Stimulated activated CD4-positive, alpha-beta T cell treated with anti-CD3 and anti-CD28 coated beads, Interleukin-12 subunit alpha, Interleukin-12 subunit beta, amount 100 ng/mL, for 4 hours (primary cell): Measurements from ENCODE around the gene C1D.

Experiments
- DNase-seq: peaks from one replicate; pipeline ENCODE4 v3.0.0-alpha.2; 2020

The C1D gene

DNA sequence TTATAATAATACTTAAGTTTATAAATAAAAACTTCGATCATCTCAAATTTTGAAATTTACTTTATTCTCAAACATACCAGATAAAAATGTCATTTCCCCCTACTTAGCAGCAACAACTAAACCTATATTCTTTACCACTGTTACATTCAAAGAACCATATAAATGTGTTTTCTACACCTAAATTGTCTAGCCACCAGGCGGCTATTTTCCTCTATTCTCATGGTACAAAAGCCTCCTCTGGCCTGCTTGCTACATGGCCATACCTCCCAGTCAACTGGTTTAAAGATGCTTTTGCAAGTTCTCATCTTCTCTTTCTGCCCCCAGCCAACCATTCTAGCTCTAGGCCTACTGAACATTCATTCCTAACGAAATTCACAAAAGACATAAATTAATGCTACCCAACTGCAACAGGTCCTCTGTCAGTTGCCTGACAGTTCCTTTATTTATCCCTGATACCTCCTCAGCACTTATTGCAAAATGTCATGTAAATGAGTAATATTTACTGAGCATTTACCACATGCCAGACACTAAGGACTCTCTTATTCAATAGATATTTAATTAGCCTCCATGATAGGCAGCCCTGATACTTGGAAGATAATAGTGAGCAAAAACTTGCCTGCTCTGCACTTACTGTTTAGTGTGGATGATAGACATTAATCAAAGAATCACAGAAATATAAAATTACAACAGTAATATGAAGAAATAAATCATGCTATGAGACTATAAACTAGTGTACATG lies 5.0 kb downstream of the C1D start:
- no peak for DNase-seq

DNA sequence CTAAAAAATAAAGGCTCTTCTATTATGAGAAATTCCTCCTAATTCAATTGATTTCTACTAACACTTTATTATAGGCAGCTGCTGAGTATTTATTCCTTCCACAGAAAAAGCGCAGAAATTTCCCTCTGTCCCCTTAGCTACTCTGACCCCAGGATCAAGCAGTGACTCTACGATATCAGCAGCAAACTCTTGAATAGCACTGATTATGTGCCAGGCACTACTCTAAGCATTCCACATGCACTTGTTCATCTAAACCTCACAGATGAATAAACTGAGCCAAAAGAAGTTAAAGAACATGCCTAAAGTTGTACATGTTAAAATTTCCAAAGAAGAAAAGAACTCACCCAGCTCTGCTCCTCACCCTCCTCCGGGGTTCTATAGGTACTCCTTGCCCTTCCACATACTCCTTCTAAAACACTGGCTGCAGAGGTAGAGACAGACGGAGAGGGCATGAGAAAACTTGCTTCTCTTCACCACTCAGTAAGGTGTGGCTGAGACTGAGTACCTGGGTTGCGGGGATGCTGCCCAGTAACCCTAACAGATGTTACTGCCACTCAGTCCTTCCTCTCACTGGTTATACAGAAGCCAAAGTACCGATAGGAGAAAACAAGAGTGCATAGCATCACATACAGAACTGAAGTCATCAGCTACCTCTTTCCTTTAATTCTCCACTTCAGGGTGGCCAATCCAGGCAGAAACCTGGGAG lies 9.9 kb downstream of the C1D start:
- no peak for DNase-seq

DNA sequence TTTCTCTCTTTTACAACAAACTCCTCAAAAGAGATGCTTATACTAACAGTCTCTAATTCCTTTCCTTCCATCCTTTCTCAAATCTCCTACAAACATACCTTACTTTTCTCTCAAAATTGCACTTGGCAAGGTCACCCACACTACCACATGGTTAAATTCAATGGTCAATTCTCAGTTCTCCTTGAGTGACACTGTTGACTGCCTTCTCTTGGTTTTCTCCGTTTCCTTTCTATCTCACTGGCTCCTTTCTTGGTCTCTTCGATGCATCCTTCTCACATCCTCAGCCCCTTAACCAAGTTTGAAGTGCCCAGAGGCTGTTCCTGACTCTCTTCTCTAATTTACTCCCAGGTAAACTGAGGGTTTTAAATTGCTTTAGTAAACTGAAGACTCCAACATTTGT lies 12.5 kb downstream of the C1D start:
- no peak for DNase-seq

DNA sequence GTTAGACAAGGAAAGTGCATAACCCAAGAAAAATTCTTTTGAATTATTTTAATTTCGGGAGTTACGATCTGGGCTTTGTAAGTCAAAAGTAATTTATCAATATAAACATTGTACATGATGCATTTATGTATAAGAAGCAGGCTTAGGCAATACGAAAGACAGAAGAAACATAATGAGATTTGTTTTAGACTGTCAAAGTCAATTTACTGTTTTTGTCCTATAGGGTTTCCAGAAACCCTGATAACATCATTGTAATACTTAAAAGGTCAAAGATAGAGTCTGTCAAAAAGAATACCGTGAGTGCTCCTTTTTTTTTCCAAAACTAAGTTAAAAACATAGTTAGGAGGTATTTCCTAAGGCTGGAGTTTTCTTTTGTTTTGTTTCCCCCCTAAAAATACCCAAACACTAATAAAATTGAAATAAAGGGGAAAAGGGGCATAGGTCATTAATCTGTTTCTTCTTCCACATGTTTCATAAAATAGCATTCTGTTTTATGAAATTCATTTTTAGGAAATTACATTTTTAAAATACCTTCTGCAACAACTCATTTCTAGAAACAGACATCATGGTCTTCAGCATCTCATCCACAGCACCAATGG lies 16.1 kb downstream of the C1D start:
- no peak for DNase-seq

DNA sequence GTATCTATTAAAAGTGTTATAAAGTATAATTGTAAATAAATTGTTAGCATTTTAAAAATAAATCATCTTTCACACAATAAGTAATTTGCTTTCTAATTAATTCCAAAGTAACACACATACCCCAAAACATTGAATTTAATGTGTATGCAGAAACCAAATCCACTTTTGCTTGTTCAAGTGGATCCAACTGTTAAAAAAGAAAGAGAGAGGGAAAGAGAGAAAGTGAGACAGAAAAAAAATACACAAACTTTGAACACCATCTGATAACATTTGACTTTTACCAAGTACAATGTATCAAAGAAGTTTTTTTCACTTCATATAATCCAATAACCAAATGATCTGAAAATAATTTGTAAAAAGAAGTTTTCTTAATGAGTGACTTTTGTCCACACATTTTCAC lies 16.6 kb downstream of the C1D start:
- no peak for DNase-seq

DNA sequence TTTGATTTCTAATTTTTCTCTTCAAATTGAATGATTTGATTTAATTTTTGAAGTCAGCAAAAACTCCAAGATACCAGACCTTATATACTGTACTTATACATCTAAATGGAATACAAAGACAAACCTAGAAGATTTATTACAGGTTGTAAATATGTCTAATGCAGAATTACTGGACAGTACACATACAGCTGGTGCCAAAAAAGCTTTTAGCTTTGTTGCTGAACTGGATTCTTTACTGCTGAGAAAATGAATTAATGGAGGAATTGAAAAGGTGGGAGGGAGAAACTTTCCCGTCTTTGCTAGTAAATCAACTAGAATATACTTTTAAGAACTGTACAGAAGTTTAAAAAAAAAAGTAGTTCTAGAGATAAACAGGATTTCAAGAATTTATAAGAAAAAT lies 17.5 kb downstream of the C1D start:
- no peak for DNase-seq

DNA sequence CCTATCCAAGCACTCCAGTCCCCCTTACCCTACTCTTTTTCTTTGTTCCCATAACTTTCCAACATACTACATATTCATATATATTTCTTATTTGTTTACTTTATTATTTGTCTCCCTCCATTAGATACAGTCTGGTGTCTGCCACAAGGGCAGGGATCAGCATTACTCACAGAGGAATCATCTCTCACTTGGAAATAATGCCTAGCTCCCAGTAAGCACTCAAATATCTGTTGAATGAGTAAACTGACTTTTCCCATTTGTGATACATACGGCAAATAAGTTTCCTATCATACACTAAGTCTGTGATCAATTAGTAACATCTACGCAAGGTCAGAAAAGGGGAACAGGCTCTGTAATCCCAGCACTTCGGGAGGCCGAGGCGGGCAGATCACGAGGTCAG lies 18.7 kb downstream of the C1D start:
- DNase-seq: no peak

DNA sequence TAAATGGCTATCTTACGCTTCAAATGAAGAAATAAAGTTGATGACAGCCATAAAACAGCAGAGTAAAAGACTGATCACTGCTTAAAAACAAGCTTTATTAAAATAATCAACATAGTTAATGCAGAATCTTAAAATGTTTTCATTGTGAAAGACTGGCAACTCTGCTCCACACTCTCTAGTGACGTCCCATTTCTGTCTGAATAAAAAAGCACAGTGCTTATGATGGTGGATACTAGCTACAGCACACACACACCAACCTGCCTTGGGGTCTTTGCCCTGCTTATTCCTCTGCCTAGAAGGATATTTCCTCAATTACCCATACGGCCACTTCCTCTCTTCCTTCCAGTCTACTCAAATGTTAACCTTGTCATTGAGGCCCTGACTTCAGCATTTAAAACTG lies 19.1 kb downstream of the C1D start:
- DNase-seq: no peak

DNA sequence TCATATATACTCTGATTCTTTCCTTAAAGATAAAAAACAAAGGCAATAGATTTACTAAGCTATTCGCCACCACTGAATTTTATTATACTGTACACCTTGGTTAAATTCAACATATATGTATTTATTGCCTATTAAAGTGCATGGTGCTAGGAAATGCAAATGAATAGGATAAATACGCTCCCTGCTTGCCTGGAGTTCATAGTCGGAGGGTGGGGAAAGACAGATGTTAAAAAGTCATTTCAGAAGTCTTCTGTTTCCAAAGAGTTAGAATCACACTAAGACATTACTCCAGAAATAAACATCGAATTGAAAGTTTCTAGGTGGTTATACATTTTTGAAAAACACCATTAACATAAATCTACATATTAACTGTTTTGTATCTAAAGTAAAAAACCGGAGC lies 19.8 kb downstream of the C1D start:
- no peak for DNase-seq

DNA sequence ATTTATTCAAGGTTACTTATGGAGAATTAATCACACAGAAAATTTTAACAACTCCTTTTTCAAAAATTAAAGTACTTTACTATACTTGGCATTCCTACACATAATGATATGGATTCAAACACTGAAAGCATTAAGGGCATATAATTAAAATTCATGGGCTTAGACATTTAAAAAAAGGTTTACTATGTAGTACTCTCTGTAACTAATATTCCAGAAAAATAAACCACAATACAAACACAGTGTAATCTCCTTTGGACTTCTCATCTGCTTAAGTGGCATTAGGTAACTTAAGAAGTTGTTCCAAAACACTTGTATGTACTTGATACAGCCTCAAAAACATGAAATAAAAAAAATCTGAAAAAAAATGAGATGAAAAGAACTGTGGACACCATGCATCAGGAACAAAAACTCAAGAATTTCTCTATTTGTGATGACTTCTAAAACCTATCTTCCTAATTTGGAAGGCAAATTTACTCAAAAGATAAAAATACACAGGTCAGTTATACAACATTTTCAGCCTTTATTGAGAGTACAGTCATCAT lies 21.0 kb downstream of the C1D start:
- no peak for DNase-seq

DNA sequence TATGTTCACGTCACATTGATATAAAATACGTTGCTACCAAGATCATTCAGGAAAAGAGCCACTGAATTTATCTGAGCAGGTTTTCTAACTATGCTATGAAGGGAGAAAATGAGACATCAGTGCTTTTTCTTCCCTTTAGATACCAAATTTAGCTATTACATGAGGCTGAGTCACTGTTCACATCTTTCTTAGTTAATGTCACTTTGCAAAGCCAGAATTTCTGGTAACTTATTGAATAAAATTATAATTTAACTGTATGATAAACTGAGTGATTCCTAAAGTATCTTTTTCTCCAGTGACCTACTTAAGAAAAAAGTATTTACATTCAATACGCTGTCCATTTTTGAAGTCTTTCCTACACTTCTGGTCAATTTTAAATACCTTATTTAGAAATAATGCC lies 22.7 kb downstream of the C1D start:
- DNase-seq: no peak

DNA sequence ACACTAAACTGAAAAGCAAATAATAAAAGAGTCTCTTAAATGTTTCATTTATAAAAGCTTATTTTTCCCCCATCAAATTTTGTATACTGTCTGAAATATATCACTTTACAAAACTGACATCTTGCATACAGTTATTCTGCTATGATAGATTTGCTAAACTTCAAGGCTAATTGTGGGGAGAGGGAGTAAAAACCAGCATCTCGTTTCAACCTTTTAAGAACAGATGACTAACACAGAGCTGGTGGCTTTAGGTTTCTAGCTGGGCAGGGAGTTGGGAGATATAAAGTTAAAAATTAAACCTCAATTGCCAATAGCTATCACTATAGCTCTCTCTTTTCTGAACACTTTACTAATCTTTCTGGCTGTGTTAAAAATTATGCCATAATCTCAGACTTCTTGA lies 23.5 kb downstream of the C1D start:
- no peak for DNase-seq

DNA sequence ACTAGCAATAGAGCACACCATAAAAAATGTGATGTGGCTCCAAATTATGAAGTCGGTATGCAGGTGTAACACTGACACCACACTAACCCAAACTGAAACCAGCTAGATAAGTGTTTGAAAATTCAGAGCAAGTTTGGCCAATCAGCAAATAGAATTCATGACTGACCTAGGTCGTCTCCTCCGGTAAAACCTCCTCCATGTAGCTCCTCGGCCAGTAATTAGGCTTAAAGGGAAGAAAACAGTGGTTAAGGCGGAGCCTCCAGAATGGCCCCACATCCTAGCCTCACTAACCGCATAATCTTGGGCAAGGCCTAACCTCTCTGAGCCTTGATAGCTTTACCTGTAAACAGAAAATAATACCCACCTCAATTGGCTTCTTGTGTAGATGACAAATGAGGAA lies 30.1 kb downstream of the C1D start:
- no peak for DNase-seq

DNA sequence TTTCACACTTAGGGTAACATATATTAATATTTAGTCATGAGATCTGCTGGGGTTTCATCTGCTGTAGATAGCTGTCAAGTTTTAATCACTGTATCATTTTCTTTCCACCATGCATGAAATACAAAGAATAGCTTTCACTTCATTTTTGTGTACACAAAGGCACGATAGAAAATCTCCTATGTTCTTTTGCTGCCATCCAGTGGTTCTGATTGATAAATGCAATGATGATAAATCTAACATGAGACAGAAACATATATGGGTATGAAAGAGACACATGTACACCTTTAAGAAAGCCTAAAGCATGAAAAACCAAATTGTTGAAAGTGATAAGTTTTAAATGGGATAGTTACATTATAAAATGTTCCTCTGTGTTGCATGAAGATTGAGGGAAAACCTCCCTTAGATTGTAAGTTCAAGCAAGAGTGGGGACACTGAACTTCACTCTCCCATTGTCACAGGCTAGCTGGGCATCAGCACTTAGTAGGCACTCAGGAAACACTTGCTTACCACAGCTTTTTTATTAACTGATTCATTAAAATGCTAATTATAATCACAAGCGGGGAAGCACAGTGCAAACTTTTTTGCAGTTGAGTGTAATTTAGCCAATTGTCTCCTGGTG lies 31.2 kb downstream of the C1D start:
- no peak for DNase-seq

DNA sequence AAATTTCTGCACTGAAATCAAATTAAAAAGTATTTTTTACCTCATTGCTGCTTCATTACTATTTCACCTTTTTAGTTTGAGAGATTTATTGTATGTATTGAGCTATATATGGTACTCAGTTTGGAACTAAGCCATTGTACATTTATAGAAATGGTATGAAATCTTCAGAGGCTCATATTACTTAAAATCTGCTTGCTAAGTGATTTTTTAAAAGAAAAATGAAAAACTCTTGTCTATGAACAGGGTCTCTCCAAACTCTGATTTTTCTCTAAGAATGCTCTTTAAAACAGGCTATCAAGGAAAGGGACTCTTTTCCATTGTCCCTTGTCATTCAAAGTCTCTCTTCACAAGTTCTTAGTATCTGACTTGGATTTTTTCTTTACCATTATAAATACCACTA lies 31.8 kb downstream of the C1D start:
- DNase-seq: no peak

DNA sequence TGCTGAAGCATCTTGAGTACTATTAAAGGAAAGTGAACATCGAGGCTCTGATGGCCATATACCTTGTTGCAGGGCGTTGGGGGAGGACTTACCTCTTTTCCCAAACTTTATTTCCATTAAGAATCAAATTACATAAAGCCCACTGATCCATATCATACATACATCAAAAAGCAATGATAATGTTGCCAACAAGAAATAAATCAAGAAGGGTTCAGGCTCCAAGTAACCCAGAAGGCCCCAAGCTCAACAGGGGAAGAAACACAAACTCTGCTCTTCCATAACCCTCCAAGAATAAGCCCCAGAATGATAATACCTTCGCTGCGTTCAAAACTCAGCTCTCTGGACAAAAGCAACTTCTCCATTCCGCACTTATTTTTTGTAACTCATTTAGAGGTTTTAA lies 32.3 kb downstream of the C1D start:
- DNase-seq: no peak

DNA sequence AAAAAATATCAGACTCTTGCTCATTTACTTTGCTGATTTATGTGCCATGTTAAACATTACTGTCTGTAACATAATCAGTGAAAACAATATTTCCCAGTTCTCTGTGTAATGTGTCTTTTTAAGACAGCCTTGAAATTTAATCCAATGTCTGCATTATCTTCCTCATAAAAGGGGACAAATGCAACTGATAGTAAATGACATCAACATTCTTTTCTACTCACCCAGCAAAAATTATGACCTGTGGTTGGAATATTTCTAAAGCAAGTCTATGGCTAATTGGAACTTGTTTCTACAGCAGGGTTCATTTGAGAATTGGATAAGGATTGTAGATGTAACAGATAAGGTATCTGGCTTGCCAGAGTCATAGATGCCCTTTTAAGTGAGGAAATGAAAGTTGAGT lies 34.8 kb downstream of the C1D start:
- DNase-seq: no peak

DNA sequence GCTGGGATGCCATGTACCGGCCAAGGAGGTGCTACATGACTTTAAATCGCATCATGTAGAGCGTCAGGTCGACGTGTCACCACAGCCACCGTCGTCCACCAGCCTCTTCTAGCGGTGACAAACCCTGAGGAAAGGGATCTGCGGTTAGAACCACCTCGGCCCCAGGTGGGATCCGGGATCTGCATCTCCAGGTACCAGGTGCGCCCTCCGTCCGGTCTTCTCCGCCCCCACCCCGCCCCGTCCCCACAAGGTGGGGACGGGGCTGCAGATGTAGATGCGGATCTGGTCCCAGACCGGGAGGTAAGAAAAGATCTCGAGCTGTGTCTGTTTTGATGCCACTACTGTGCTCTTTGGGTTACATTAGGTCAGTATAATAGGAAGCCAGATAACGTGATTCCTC lies 38.4 kb downstream of the C1D start:
- DNase-seq: no peak

DNA sequence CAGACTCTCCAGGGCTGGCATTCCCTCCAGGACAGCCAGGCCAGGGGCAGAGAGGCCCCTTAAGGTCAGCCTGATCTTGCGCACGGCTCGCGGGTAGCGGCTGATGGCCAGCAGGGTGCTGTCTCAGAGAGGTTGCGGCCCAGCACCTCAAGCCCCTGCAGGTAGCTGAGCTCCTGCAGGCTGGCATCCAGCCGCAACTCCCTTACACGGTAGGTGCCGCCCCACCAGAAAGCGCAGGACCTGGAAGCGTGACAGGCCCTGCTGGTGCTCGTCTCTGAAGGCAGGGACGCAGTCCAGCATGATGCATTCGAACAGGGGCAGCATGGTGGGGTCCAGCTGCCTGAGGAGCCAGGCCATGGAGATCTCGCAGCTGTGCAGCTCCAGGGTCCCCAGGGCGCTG lies 38.9 kb downstream of the C1D start:
- no peak for DNase-seq

DNA sequence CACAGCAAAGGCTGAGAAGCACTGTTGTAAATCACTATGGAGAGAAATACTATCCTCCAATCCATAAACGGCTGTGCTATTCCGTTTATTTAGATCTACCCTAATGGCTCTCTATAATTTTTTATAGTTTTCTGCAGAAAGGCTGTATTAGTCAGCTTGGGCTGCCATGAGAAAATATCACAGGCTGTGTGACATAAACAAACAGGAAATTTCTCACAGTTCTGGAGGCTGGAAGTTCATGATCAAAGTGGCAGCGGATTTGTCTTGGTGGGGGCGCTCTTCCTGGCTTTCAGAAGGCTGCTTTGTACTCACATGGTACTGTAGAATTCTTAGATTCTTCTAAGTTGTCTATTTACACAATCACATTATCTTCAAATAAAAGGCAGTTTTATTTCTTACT lies 44.1 kb downstream of the C1D start:
- DNase-seq: no peak

DNA sequence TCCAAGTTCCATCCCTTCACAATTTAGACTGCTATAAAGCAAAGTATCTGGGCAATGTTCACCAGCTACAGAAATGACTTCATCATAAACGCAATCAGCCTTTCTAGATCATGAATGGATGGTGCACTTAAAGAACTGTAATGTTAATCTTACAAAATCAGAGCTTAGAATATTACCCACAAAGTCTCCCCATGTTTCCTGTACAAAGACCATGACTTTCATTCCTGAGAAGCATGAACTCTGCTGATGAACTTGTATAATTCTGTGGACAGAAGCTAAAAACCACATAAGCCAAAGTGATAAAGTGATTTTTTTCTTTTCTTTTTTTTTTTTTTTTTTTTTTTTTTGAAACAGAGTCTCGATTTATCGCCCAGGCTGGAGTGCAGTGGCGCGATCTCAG lies 53.3 kb downstream of the C1D start:
- no peak for DNase-seq

DNA sequence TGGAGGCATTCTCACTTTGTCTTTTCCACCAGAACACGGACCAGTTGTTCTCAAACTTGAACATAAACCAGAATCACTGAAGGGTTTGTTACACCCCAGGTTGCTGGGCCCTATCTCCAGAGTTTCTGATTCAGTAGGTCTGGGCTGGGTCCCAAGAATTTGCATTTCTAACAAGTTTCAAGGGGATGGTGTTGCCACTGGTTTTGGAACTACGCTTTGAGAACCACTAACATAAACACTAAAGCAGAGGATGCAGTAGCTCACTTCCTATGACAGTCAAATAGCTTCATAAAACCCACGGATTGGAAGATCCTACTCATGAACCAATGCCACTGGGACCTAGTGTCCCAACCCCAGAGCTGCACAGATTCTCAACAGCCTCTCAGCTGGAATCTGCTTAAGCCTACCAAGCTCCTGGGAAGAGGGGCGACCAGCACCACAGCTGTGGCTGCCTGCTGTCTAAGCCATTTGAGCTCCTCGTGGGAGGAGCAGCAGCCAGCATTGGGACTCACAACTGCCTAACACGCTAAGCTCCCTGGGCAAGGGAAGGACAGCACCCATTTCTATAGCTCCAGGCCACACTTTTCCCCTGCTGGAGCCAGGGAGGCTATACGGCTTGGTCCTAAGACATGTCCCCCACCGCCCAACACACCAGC lies 62.5 kb downstream of the C1D start:
- DNase-seq: no peak

DNA sequence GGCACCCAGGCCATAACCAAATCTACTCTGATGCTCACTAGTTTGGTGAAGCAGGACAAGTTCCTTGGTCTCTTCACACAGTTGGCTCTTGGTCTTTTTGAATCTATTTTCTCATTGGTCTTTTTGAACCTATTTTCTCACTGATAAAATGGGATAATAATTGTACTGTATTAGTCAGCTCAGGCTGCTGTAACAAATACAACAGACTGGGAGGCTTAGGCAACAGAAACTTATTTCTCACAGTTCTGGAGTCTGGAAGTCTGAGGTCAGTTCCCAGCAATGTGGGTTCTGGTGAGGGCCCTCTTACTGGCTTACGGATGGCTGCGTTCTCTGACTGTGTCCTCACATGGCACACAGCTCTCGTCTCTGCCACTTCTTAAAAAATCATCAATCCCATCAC lies 63.5 kb downstream of the C1D start:
- DNase-seq: no peak
